HG03060 (cell line): ENCODE measurements around the gene TPCN2.
"Not testable (repeated sequence)": the region's sequence is repeated elsewhere in the genome, so short reads cannot be mapped to it uniquely, and the experiment has no call there.

Source experiments
- ATAC-seq: cut with Tn5 transposase; IDR thresholded peaks from one replicate; pipeline ENCODE4 v1.9.1; 2021; ENCODE audit warnings: low read depth, moderate number of reproducible peaks; ENCODE audit not compliant: unreplicated experiment

The TPCN2 gene

DNA sequence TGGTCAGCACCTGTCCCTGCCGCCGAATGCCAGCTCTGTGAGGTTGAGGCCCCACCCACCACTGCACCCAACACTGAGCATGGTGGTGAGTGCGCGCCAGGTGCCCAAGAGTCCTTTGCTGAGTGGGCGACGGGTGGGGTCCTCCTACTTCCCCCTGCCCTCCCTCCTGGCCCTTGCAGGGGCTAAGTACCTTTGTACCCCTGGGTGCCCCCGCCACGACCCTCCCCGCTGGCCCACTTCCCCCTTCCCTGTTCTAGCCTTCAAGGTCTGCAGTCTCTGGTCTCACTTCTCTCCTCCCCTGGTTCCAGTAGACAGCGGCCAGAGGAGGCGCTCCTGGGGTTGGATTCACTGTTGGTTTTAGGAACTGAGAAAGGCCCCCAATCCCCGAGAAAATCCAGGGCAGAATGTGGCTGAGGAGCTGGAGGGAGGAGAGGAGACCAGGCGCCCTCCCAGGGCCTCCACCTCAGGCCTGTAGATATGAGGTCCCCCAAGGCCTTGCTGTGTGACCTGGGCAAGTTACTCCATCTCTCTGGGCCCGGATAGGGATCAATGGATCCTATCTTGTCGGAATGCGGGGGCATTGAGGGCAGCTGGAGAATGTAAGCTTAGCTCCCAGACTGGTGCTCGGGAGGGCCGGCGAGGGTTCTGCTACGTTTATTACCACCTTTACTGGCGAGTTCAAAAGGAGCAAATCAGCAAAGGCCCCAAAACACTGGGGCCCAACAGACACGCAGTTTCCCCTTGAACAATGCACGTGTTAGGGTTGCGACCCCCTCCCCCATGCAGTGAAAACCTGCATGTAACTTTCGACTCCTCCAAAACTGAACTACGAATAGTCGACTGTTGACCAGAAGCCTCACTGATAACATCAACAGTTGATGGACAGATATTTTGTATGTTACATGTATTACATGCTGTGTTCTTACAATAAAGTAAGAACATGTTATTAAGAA lies 75.1 kb downstream of the TPCN2 start:
- ATAC-seq = no peak

DNA sequence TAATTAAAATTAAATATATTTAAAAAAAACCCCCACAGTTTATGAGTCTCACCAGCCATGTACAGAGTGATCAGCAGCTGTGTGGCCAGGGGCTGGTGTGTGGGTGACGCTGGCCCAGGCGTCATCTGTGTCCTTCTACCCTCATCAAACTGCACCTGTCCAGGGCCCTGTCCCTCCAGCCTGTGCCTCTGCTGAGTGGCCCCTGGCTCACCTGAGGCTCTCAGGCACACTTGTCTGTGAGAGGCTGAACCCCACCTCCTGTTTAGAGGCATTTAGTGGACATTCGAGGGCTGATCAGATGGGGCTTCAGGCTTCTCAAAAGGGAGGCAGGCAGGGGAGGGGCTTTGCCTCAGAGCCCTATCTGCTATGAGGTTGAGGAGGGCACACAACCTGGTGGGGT lies 77.1 kb downstream of the TPCN2 start:
- ATAC-seq = no peak

DNA sequence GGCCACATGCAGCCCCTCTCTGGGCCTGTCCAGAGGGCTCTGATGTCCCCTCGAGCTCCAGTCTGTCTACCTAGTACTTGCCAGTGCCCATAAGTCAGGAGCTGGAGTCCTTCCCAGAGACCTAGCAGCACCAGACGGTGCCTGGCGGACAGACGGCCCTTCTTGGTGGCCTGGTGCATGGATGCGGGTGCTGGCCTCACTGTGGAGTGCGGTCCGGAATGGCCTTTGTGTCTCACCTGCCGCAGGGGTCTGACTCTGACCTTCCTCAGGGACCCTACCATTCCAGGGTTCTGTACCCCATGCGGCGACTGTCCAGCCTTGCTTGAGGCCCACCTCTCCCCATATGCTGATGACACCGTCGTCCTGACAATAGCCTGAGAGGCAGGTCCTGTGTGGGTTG lies 77.6 kb downstream of the TPCN2 start:
- no peak for ATAC-seq

DNA sequence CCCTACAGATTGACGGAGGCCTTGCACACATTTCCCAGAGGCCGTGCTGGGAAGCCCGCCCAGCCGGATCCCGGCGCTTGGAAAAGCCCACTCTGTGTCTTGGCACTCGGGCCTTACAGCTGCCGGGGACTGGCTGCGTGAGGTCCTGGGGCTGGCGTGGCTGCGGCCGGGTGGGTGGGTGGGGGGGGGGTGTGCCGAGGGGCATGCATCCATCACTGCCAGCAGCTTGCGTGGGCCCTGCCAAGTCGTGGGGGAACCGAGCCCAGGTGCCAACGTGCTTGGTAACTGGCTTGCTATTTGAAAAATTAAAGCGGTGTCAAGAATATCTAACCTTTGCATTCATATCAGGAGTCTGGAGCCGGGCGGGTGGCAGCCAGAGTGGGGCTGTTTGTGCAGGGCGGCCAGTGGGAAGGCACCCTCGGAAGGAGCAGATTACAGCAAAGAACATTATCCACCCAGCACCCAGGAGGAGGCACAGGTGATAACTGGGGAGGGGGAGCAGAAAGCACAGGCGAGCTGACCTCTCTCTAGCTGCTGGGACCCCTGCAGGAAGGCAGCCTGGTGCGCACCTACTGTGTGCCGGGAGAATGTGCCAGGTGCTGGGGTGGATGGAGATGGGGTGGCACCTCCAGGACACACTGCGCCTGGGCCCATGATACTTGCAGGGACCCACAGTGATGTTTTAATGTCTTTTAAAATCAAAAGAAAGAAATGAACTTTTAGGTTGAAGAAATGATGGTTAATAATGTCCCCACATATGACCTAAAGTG lies 78.5 kb downstream of the TPCN2 start:
- no peak for ATAC-seq

DNA sequence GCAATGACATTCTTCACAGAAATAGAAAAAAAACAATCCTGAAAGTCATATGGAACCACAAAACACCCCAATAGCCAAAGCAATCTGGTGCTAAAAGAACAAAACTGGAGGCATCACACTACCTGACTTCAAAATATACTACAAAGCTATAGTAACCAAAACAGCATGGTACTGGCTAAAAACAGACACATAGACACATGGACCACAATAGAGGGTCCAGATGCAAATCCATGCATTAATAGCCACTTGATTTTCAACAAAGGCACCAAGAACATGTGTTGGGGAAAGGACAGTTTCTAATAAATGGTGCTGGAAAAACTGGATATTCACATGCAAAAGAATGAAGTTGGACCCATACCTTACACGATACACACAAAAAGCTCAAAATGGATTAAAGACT lies 79.2 kb downstream of the TPCN2 start:
- ATAC-seq = no peak

DNA sequence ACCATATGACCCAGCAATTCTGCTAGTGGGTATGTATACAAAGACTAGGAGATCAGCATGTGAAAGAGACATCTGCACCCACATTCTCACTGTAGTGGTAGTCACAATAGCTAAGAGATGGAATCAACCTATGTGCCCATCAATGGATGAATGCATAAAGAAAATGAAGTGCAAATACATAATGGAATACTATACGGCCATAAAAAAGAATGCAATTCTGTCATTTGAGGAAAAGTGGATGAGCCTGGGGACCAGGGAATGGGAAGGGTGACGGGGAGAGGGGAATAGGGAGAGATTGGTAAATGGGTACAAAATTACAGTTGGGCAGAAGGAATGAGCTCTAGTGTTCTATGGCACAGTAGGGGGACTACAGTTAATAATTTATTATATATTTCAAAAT lies 80.3 kb downstream of the TPCN2 start:
- ATAC-seq = no peak

DNA sequence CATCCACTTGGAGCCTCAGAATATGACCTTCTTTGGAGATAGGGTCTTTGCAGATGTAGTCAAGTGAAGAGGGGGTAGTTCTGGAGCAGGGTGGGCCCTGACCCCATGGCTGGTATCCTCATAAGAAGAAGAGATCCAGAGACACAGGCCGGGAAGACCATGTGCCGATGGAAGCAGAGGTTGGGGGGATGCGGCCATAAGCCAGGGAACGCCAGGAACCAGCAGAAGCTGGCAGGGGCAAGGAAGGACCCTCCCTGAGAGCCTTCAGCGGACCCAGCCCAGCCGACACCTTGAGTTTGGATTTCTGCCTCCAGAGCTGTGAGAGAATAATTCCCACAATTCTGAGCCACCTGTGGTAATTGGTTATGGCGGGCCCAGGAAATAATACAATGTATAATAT lies 80.9 kb downstream of the TPCN2 start:
- no peak for ATAC-seq

DNA sequence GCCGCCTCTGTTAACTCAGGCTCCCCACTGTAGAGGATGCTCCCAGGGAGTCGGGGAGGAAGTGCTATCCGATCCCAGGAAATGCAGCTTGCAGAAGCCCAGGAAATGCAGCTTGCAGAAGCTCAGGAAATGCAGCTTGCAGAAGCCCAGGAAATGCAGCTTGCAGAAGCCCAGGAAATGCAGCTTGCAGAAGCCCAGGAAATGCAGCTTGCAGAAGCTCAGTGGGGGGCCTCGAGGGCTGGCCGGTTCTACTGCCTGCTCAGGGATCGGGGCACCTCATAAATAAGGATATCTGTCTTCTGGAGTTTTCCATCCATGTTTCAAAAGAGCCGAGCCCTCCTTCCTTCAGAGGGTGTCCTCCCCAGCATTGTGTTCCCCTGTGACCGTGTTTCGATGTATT lies 81.9 kb downstream of the TPCN2 start:
- no peak for ATAC-seq

DNA sequence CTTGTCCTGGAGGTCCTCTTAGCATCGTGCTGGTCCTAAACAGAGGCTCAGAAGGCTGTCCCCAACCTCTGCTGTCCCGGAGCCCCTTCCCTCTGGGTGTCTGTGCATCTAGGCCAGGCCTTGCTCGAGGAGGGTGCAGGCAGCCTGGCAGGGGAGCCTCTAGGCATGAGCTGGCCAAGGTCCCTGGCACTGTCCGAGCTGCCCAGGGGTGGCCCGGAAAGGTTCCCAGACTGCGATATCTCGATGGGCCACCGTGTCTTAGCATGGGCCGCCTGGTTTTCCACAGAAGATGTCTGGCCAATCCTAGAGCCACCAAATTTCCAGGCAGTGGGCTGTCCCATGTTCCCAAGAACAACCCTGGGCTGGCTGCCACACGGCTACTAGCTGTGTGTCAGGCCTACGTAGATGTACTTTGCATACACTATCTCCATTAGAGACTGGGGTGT lies 82.4 kb downstream of the TPCN2 start:
- no peak for ATAC-seq

DNA sequence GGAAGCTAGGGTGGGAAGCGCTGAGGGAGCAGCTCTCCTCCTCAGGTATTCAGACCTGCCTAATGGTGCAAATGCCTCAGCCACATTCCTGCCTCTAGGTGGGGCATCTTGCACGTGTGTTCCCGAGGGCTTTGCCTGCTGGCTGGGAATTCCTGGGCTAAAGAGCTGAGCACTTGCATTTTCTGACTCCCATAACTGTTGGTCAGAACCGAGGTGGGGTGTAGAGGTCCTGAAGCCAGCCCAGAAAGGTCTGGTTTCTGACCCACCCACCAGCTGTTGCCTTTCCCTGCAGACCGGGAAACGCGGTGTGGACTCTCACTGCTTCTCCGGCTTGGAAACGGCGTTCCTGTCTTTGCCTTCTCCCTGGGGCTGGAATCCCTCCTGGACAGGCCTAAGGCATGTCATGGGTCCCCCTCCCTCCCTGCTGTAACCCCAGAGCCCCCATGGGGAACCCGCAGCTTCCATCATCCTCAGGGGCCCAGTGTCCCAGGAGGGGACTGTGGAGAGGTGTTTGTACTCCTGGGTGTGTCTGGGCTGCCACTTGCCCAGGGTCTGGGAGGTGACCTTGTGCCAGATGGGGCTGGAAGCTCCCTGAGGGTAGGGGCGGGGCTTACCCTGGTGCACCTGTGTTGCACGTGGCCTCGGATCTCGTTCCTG lies 83.0 kb downstream of the TPCN2 start:
- ATAC-seq = no peak

DNA sequence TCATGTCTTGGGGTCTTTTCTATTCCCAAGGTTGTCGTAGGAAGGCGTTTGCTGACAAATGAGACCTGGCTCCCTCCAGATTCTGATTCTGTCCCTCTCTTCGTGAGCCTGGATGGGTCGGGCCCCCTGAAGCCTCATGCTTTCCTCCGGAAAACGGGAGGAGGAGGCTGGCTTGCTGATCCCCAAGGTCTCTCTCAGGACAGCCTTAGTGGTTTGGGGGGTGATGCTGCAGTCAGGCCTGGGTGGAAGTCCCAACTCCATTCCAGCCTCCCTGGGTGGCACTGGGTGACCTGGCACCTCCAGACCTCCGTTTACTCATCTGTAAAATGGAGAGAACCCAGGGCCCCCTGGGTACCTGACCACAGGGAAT lies 83.6 kb downstream of the TPCN2 start:
- no peak for ATAC-seq

DNA sequence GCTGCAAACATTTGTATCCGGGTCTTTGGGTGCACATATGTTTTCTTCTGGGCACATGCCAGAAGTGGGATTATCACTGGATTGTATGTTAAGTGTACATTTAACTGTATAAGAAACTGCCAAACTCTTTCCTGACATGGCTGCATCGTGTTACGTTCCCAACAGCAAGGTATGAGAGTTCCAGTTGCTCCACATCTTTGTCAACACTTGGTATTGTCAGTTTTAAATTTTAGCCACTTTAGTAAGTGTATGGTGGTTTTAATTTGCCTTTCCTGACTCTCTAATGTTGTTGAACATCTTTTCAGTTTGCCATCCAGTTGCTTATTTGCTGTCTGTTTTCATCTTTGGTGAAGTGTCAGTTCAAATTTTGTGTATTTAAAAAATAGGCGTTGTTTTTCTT lies 84.5 kb downstream of the TPCN2 start:
- no peak for ATAC-seq

DNA sequence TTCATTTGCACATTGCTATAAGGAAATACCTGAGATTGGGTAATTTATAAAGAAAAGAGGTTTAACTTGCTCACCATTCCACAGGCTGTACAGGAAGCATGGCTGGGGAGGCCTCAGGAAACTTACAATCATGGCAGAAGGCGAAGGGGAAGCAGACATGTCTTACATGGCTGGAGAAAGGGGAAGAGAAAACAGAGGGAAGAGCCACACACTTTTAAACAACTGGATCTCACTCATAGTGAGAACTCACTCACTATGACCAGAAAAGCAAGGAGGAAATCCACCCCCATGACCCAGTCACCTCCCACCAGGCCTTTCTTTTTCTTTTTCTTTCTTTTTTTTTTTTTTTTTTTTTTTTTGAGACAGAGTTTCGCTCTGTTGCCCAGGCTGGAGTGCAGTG lies 85.5 kb downstream of the TPCN2 start:
- ATAC-seq = not testable (repeated sequence)

DNA sequence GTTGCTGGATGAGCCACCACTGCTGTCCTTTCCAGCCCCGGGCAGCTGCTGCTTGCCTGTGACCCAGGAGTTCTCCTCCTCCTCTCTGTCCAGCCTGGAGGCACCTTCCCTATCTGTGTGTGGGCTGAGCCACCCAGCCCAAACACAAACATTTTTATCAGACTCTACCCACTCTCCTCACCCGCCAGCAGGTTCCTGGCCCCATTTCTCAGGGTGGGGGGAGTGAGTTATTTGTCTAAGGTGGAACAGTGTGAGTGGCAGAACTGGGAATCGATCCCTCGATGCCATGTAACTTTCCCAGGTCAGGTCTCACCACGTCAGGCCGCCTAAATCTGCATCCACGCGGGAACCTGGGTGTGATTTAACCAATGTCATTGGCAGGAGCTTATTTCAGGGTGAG lies 86.2 kb downstream of the TPCN2 start:
- no peak for ATAC-seq

DNA sequence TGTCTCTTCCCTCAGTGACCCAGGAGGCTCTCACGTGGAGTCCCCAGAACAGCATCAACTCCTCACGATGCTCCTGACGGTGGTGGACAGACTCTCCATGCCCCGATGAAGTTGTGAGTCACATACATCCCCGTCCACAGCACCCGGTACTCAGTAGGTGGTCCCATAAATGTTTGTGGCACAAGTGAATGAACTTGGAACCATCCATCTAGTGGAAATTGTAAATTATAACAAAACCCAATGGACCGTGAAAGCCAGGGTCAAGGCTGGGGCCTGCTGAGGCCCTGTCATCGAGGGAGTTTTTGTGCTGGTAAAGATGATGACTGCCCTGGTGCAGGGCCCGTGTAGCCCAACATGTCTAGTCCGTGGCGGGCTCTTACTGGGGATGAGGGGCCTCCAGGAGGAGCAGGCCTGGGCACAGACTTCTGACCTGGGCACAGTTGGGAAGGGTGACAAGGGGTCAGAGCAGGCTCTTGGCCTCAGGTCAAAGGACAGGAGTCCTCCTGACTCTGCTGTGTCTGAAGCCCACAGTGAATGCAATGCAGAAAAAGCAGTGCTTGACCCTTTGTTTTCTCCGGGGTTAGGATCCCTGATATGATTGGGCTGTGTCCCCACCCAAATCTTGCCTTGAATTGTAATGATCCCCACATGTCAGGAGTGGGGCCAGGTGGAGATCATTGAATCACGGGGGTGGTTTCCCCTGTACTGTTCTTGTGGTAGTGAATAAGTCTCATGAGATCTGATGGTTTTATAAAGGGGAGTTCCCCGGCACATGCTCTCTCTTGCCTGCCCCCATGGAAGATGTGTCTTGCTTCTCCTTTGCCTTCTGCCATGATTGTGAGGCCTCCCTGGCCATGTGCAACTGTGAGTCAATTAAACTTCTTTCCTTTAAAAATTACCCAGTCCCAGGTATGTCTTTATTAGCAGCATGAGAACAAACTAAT lies 87.0 kb downstream of the TPCN2 start:
- no peak for ATAC-seq

DNA sequence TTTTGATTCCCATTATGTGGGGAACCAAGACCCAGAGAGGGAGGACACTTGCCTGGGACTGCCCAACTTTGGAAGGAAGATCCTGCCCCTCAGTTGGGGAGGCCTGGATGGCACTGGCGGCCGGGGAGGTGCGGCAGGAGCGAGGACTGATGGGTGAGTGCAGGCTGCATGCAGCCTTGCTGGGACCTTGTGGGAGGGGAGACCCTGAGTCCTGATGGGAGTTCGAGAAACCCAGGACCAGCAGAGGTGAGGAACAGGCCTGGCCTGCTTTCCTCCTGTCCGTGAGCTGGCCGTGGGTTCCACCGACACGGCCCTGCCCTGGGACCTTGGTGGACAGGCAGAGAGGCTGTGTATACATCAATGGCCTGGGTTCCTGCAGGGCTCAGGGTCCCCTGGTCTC lies 87.7 kb downstream of the TPCN2 start:
- no peak for ATAC-seq

DNA sequence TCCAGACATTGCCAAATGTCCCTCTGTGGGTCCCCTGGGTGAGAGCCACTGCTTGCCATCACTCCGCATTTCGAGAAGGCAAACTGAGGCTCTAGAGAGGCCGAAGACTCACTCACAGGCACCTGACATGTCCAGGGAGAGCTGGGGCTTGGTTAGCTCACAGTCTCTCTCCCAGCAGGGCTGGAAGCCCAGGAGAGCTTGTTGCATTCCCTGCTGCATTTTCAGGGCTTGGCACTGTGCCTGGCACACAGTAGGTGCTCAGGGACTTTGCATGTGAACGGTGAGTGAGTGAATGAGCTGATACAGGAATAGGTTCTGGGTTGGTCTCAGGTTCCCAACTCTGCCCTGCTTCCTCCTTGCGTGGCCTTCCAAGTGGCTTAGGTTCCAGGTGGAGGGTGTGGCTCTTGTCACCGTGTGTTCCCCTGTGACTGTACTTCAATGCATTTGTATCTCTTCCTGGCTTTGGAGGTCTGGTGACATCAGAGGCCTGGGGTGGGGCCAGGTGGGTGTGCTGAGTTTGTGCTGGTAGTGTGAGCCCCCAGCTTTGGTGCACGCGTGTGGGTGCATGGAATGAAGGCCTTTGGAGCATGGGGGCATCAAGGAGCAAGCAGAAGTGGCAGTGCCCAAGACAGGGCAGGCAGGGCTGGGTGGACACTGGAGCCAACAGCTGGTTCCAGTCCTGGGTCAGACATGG lies 88.6 kb downstream of the TPCN2 start:
- no peak for ATAC-seq

DNA sequence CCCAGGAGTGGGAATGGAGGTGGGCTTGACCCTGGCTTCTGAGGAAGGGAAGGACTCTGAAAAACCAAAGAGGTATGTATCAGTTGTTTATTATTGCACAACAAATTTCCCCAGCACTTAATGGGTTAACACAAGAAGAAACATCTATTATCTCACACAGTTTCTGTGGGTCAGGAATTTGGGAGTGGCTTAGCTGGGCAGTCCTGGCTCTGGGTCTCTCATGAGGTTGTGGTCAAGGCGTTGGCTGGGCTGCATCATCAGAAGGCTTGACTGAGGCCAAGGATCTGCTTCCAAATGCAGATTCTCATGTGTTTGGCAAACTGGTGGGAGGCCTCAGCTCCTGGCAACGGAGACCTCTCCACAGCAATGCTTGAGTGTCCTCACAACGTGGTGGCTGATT lies 89.5 kb downstream of the TPCN2 start:
- no peak for ATAC-seq

DNA sequence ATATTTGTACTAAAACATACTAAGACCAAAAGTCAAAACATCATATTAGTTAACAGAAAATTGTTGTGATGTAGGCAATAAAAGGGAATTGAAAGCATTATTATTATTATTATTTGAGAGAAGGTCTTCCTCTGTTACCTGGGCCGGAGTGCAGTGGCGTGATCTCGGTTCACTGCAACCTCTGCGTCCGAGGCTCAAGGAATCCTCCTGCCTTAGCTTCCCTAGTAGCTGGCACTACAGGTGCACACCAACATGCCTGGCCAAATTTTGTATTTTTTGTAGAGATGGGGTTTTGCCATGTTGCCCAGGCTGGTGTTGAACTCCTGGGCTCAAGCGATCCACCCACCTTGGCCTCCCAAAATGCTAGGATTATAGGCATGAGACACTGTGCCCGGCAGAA lies 91.4 kb downstream of the TPCN2 start:
- ATAC-seq = not testable (repeated sequence)

DNA sequence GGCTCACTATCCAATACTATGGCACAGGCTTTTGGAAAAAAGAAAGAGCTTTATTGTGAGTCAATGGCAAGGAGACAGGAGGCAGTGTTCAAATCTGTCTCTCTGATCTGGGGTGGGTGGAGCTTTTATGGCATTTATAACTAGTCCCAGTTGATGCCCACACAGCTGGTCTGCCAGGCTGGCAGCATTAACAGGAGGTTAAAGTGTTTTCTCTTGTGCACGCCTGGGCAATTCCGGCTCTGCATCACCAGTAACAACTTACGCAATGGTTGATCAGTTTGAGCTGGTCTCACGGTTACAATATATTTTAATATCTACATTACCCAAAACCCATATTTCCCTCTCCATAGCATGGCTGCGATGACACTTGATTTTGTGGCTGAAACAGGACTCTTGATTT lies 91.9 kb downstream of the TPCN2 start:
- ATAC-seq = no peak
